GM19035 (cell line): ENCODE data around the gene INHBA.

Experiments
- ATAC-seq: cut with Tn5 transposase; IDR thresholded peaks from one replicate; pipeline ENCODE4 v1.9.1; 2021; ENCODE audit not compliant: unreplicated experiment

Gene INHBA

GRCh38 chr7:41689815-41690214, 13.1 kb downstream of the INHBA start:
- ATAC-seq: no peak

- no peak for ATAC-seq
Observed at GRCh38 chr7:41688906-41689305, 14.0 kb downstream of the INHBA start.

- no peak for ATAC-seq
Observed at GRCh38 chr7:41688012-41688625, 14.8 kb downstream of the INHBA start.

- ATAC-seq: no peak
Observed at GRCh38 chr7:41685684-41686083, 17.2 kb downstream of the INHBA start.

- no peak for ATAC-seq
Observed at GRCh38 chr7:41682422-41682821, 20.5 kb downstream of the INHBA start.

GRCh38 chr7:41679566-41679965, 23.3 kb downstream of the INHBA start:
- ATAC-seq: no peak

- no peak for ATAC-seq
Observed at GRCh38 chr7:41674505-41675023, 28.3 kb downstream of the INHBA start.

GRCh38 chr7:41661596-41661995, 41.3 kb downstream of the INHBA start:
- no peak for ATAC-seq

- ATAC-seq: no peak
Observed at GRCh38 chr7:41659539-41659938, 43.4 kb downstream of the INHBA start.

GRCh38 chr7:41656366-41656765, 46.5 kb downstream of the INHBA start:
- ATAC-seq: no peak

GRCh38 chr7:41655426-41655825, 47.5 kb downstream of the INHBA start:
- no peak for ATAC-seq

GRCh38 chr7:41652267-41652666, 50.6 kb downstream of the INHBA start:
- ATAC-seq: no peak

GRCh38 chr7:41648501-41648900, 54.4 kb downstream of the INHBA start:
- no peak for ATAC-seq

- ATAC-seq: no peak
Observed at GRCh38 chr7:41643616-41644015, 59.3 kb downstream of the INHBA start.

GRCh38 chr7:41641665-41642014, 61.2 kb downstream of the INHBA start:
- ATAC-seq: no peak

- ATAC-seq: no peak
Observed at GRCh38 chr7:41641011-41641664, 61.8 kb downstream of the INHBA start.

- no peak for ATAC-seq
Observed at GRCh38 chr7:41640487-41640886, 62.4 kb downstream of the INHBA start.

GRCh38 chr7:41637049-41637448, 65.8 kb downstream of the INHBA start:
- no peak for ATAC-seq
